HepG2 (cell line): ENCODE results near the gene ZNF608. TPM values are rescaled to one million over a fixed set of nuclear protein-coding genes. Genes with fewer than 3 reads are reported as not detected.

Source experiments
- ATAC-seq: fragments of 200-7000 bp; cut with Tn5 transposase; 3 replicates; pipeline ENCODE4 v1.9.1; 2020; ENCODE audit warnings: mild to moderate bottlenecking, moderate library complexity
- BruUV-seq: library from RNA; stranded (reverse); fragments of 400-500 nt; replicated peaks from 2 replicates; lab custom pipeline; 2021; lab: Mats Ljungman, UMichigan
- CTCF ChIA-PET: fragments of 300-600 bp; formaldehyde crosslinking; extraction: SDS; loops from one replicate; lab custom pipeline; 2021; ENCODE audit warnings: low total read pairs, inconsistent platforms, low intra/inter-chr PET ratio; lab: Yijun Ruan, JAX
- POLR2A ChIA-PET: fragments of 350-600 bp; sonication (Branson Sonifier 250); formaldehyde crosslinking; loops from one replicate; lab custom pipeline; 2020; ENCODE audit warnings: antibody characterized with exemption, inconsistent platforms; lab: Yijun Ruan, JAX
- DNase-seq: peaks from one replicate; pipeline ENCODE4 v3.0.0-alpha.2; 2015; ENCODE audit warnings: low spot score
- FAIRE-seq: peaks from 3 replicates; lab custom pipeline; 2011; peaks lifted over from hg19 to GRCh38; lab: Jason Lieb, UNC
- H2AFZ ChIP-seq: one replicate; pipeline ENCODE4 v1.6.1; 2011; ENCODE audit warnings: low read length, inconsistent platforms
- H3K27ac ChIP-seq: fragments of 300-600 bp; 3 replicates; pipeline ENCODE4 v1.8.0; 2011; ENCODE audit warnings: mixed run types, mild to moderate bottlenecking, mixed read lengths, low read length, inconsistent platforms; ENCODE audit not compliant: insufficient read depth; ENCODE audit errors: extremely low read length
- H3K27me3 ChIP-seq, 2 experiments: fragments of 200-600 bp in 1 of 2; 2 replicates in 1 of 2; 3 replicates in 1 of 2; pipeline versions ENCODE4 v1.6.0 to v1.8.0; 2011; ENCODE audit warnings: low read length in 2 of 2, mild to moderate bottlenecking in 2 of 2, moderate library complexity in 2 of 2, inconsistent platforms in 1 of 2; ENCODE audit not compliant: insufficient read depth in 2 of 2, control insufficient read depth in 1 of 2
- H3K36me3 ChIP-seq, 2 experiments: fragments of 200-600 bp in 1 of 2; replicated peaks in 1 of 2; 2 replicates in 1 of 2; 3 replicates in 1 of 2; pipeline versions ENCODE4 v1.5.1 to v1.8.0; 2011; ENCODE audit warnings: low read length in 2 of 2, inconsistent platforms in 1 of 2; ENCODE audit not compliant: insufficient read depth in 2 of 2, control insufficient read depth in 1 of 2
- H3K4me1 ChIP-seq: 2 replicates; pipeline ENCODE4 v1.5.1; 2012; ENCODE audit warnings: low read length, inconsistent platforms; ENCODE audit not compliant: insufficient read depth
- H3K4me2 ChIP-seq: 2 replicates; pipeline ENCODE4 v1.6.0; 2011; ENCODE audit warnings: low read depth, low read length, inconsistent platforms
- H3K4me3 ChIP-seq, 3 experiments: fragments of 200-600 bp in 1 of 3; sonication (generic), shearing (Covaris generic) in 1 of 3; replicated peaks in 1 of 3; 2 replicates each; pipeline ENCODE4 v1.5.1; 2011 to 2016; ENCODE audit warnings: low read length in 3 of 3, inconsistent platforms in 2 of 3, low read depth in 2 of 3, mild to moderate bottlenecking in 2 of 3, control low read depth in 1 of 3, mixed read lengths in 1 of 3; ENCODE audit not compliant: insufficient read depth in 1 of 3
- H3K79me2 ChIP-seq: one replicate; pipeline ENCODE4 v1.6.1; 2011; ENCODE audit warnings: low read length, inconsistent platforms; ENCODE audit not compliant: insufficient read depth
- H3K9ac ChIP-seq: 2 replicates; pipeline ENCODE4 v1.6.0; 2011; ENCODE audit warnings: mild to moderate bottlenecking, low read depth, low read length, inconsistent platforms; ENCODE audit not compliant: insufficient read depth
- H3K9me3 ChIP-seq: 2 replicates; pipeline ENCODE4 v1.5.1; 2012; ENCODE audit warnings: mild to moderate bottlenecking, low read length
- H4K20me1 ChIP-seq: 2 replicates; pipeline ENCODE4 v1.6.0; 2011; ENCODE audit warnings: inconsistent platforms, mild to moderate bottlenecking, low read length, moderate library complexity; ENCODE audit not compliant: insufficient read depth
- AGO2 ChIP-seq: fragments of 200-400 bp; formaldehyde crosslinking; optimal IDR thresholded peaks from 2 replicates; pipeline ENCODE3; 2017; ENCODE audit warnings: mild to moderate bottlenecking, low read depth, low read length, moderate library complexity
- ARNTL ChIP-seq: sonication (generic); formaldehyde crosslinking; IDR thresholded peaks from 2 replicates; pipeline ENCODE4 v1.4.0; 2020; ENCODE audit warnings: mild to moderate bottlenecking, missing genetic modification reagents
- ATF6 ChIP-seq: sonication (generic); formaldehyde crosslinking; conservative IDR thresholded peaks from 2 replicates; pipeline ENCODE4 v1.4.0; 2020; ENCODE audit warnings: missing genetic modification reagents
- FLYWCH1 ChIP-seq: sonication (generic); formaldehyde crosslinking; IDR thresholded peaks from 2 replicates; pipeline ENCODE4 v1.8.1; 2023; ENCODE audit warnings: mild to moderate bottlenecking, missing genetic modification reagents
- IKZF1 ChIP-seq: fragments of 450-650 bp; IDR thresholded peaks from 2 replicates; pipeline ENCODE4 v1.7.1; 2016
- NRL ChIP-seq: sonication (generic); formaldehyde crosslinking; IDR thresholded peaks from 2 replicates; pipeline ENCODE4 v1.5.0; 2020; ENCODE audit warnings: missing genetic modification reagents, mild to moderate bottlenecking, moderate library complexity, borderline replicate concordance
- ZNF430 ChIP-seq: sonication (generic); formaldehyde crosslinking; IDR thresholded peaks from 2 replicates; pipeline ENCODE4 v1.9.0; 2021; ENCODE audit warnings: mild to moderate bottlenecking, missing genetic modification reagents
- WGBS: methylation state at CpG from one replicate; pipeline ENCODE4 v1.1.6; 2017; ENCODE audit warnings: low lambda C conversion rate; 5-methylcytosine and 5-hydroxymethylcytosine counted together
- in situ Hi-C: cut with HindIII; loops from 2 replicates; pipeline ENCODE4 v1.10.0; 2017; ENCODE audit warnings: low pct_unique_long_range_greater_than_20kb; ENCODE audit not compliant: extremely low pct_ligation_motif_present
- intact Hi-C: fragments of 100-400 bp; cut with micrococcal nuclease; formaldehyde crosslinking; loops from one replicate; pipeline ENCODE4 v1.10.0; 2022; ENCODE audit not compliant: unreplicated experiment
- polyA plus RNA-seq, 8 experiments: library from polyadenylated mRNA; depleted of rRNA in 3 of 8; stranded (reverse) in 7 of 8; unstranded in 1 of 8; fragments of >200 nt; fragmentation: Illumina TruSeq in 4 of 8; extraction: Trizol in 4 of 8; gene quantifications; 2 replicates each; pipeline versions ENCODE4 v1.2.1 to v1.2.3, GENCODE V29; 2011 to 2016; ENCODE audit warnings: low read depth in 4 of 8, missing spikeins in 1 of 8, mixed read lengths in 1 of 8; ENCODE audit not compliant: insufficient read depth in 1 of 8
- total RNA-seq, 5 experiments: library from RNA; depleted of rRNA; stranded (reverse); fragments of >200 nt; fragmentation: Illumina TruSeq; extraction: Trizol; gene quantifications; 2 replicates each; pipeline ENCODE4 v1.2.3, GENCODE V29; 2016; ENCODE audit warnings: low read depth in 1 of 5

Gene ZNF608
- total and polyA plus RNA-seq, 2 of the 13 experiments (the other 11 are each of a cell fraction or from before 2014, with no cell fraction given) = 0.66 to 0.91 TPM

- no peak for DNase-seq
- WGBS = 72% methylated on average over 8 of the region's 8 CpGs
- ATAC-seq = no peak
- no peak overlapping the region for H3K4me3 ChIP-seq
- CTCF ChIA-PET = no interaction called here
- H3K9me3 ChIP-seq = no peaks in the 10 kb centered on the region
- no peak overlapping the region for H3K4me2 ChIP-seq
- no peak for FAIRE-seq
- no peak overlapping the region for H2AFZ ChIP-seq
- peaks cover 35% of the 10 kb centered on the region for H3K4me1 ChIP-seq
- POLR2A ChIA-PET = no interaction called here
- no peaks in the 10 kb centered on the region for H4K20me1 ChIP-seq
- no peak overlapping the region for H3K27ac ChIP-seq
- intact Hi-C loops (loop anchor here (5.0 kb wide), 1 partner anchor 1793 kb away; no protein-coding TSS in a partner anchor), in situ Hi-C loops (no loop called here)
- H3K9ac ChIP-seq = no peak overlapping the region
- TF ChIP-seq ATF6 (CRISPR knock-in tag) = no peak
- no peak for TF ChIP-seq ARNTL (CRISPR knock-in tag)
- no peaks in the 10 kb centered on the region for H3K27me3 ChIP-seq
- no TSS peak for BruUV-seq
- H3K36me3 ChIP-seq = no peaks in the 10 kb centered on the region
- no peaks in the 10 kb centered on the region for H3K79me2 ChIP-seq
Measured at GRCh38 chr5:124734574-124735168, 11.8 kb downstream of the ZNF608 start.

GRCh38 chr5:124733329-124733650 lies 13.1 kb downstream of the ZNF608 start:
- intact Hi-C loops (loop anchor here (5.0 kb wide), 1 partner anchor 1794 kb away; no protein-coding TSS in a partner anchor), in situ Hi-C loops (no loop called here)
- ATAC-seq = no peak
- BruUV-seq = no TSS peak
- Histone ChIP-seq H3K9ac (no peak overlapping the region), H3K79me2 (no peaks in the 10 kb centered on the region), H3K36me3 (no peaks in the 10 kb centered on the region), H4K20me1 (no peaks in the 10 kb centered on the region), H3K4me2 (no peak overlapping the region), H2AFZ (no peak overlapping the region), H3K9me3 (no peaks in the 10 kb centered on the region), H3K4me1 (peaks cover 23% of the 10 kb centered on the region), H3K27ac (no peak overlapping the region), H3K27me3 (0 out of 5 replicates have a peak, but pooled peaks cover 0 to 2% of the 10 kb centered on the region in 2 experiments), H3K4me3 (no peak overlapping the region)
- FAIRE-seq = no peak
- no peak for DNase-seq
- TF ChIP-seq IKZF1 = no peak
- no peak for TF ChIP-seq NRL (CRISPR knock-in tag)
- TF ChIP-seq AGO2 = no peak
- no peak for TF ChIP-seq ZNF430
- TF ChIP-seq FLYWCH1 (CRISPR knock-in tag) = no peak
- CTCF ChIA-PET = no interaction called here
- whole genome bisulfite sequencing = 23% methylated on average over 1 of the region's 1 CpG
- POLR2A ChIA-PET = no interaction called here
